Stimulated activated CD8-positive, alpha-beta memory T cell treated with anti-CD3 and anti-CD28 coated beads, Interleukin-15, amount 100 ng/mL, for 24 hours (primary cell): ENCODE measurements around the gene RPL10A.

ENCODE experiments used
- DNase-seq: peaks from one replicate; pipeline ENCODE4 v3.0.0-alpha.2; 2020; ENCODE audit warnings: low read depth

Gene RPL10A

GRCh38 chr6:35476004-35476403 lies 7.8 kb downstream of the RPL10A start:
- no peak for DNase-seq

- no peak for DNase-seq
Observed at GRCh38 chr6:35477028-35477427, 8.8 kb downstream of the RPL10A start.

DNA sequence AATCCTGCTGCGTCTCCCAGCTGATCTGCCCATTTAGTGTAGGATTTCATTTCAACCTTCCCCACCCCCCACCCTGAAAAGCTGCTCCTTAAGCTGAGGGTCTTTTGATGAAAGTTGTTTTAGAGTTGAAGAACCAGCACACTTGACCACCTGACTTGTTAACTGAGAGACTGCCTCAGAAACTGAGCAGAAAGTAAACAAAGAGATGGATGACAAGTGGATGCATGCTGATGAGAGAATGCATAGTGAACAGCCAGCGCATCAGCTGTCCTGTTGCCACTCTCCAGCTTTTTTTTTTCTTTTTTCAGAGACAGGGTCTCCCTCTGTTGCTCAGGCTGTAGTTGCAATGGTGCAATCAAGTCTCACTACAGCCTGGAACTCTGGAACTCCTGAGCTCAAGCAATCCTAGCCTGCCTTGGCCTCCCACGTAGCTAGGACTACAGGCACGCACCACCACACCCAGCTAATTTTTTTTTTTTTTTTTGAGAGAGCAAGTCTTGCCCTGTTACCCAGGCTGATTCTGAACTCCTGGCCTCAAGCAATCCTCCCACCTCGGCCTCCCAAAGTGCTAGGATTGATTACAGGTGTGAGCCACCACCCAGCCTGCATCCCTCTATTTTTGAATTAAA lies 9.5 kb downstream of the RPL10A start:
- DNase-seq = no peak

DNA sequence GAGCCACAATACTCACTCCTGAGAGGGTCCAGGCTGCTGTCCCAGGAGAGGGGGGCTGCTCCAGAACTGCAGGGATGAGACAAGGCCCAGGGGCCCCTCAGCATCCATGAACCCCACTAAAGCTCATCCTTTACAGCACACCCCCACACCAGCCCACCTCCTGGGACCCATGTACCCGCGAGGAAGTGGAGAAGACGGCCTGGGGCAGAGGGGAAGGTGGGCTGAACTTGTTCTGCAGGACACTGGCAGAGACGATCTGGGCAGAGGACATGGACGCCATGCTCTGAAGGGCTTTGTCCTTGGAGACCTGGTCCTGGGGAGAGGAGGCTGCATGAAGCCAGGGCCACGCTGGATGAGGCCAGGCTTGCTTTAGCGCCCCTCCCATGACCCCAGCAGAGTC lies 10.1 kb downstream of the RPL10A start:
- DNase-seq = no peak

DNA sequence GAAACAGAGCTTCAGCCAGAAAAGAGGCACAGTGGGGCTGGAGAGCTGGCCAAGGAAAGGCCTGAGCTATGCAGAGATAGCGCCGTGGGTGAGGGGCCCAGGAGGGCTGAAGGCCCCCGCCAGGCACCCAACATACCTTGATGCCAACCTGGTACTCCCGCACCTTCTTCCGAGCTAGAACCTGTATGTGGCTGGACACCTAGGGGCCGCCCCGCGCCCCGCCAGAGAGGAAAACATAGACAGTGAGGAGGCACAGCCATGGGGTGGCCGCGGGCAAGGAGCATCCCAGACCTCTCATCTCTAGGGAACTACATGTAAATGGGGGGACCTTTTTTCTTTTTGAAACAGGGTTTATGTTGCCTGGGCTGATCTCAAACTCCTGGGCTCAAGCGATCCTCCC lies 12.0 kb downstream of the RPL10A start:
- DNase-seq = no peak

DNA sequence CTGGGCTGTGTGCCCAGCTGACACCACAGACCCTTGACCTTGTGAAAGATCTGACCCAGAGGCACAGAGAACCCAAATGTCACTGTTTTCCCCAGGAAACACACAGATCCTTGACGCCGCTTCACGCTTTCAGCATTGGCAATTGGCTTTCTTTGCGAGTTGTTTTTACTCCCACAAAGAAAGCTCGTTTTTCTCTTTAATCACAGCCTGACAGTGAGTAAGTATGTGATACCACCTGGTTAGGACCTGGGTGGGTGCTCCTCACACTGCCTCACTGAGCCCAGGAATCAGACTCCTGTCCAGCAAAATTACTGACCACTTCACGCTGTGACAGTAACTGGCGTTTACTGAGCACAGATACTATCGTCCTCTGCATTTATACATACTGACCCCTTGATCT lies 13.0 kb downstream of the RPL10A start:
- DNase-seq = no peak

GRCh38 chr6:35483062-35483461 lies 14.9 kb downstream of the RPL10A start:
- no peak for DNase-seq

DNA sequence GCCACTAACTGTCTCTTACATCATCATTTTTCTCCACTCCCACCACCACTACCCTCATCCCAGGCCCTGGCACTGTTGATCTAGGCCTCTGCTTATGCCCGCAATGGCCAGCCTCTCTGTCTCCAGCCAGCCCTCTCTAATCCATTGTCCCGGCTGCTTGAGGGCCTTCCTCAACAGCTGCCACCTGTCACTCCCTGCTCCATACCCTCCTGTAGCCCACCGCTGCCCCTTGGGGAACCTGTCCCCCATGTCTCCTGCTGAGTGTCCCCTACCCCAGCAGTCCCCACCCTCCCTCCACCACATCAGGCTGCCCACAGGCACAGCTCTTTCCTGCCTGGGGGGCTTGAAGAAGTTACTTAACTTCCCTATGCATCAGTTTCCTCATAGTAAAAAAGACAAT lies 15.3 kb downstream of the RPL10A start:
- DNase-seq = no peak

DNA sequence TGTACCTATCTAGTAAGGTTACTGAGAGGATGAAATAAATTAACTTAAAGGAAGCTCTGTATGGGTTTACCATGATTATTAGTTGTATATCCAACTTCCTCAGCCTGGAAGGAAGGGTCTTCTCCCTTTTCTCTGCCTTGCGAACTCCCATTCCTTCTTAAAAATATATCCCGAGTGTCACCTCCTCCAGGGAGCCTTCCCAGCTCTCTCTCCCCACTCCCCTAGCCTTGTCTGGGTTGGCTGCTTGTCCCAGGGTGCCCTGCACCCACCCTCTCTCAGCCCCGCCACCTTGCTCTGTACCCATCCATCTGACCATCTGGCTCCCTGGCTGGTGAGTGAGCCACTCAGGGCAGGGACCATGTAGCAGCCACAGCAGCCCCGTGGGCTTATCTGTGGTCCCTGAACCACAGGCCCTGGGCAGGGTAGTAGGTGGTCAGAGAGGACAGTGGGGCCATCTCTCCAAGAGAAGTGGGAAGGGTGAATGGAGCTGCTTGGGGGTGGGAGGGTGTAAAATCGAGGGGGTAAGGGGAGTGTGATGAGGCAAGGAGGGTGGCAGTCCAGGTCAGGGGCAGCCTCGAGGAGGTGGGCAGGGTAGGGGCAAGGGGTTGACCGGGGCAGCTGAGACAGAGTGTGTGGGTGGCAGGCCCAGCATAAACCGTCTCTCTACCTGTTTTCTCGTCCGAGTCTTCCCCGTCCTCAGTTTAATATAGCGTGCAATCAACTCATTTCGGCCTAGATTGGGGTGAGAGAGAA lies 15.9 kb downstream of the RPL10A start:
- no peak for DNase-seq

DNA sequence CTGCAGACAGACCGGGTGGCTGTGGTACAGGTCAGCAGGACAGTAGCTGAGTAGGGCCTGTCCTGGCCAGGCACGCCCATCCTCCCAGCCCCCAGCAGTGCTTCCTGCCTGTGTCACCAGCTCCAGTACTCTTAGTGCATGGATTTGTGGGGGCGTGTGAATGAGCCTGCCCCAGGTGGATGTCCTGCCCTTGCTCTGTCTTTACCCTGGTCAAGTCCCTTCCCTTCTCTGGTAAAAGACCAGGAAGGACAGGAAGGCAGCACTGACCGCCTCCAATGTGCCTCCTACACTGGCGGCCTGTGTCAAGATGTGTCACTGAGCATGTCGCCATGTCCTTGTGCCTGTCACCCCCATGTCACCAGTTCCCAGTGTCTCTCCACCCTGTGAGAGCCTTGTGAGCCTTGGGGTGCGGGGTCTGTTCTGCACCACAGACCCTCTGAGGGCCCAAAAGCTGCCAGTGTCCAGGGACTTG lies 16.8 kb downstream of the RPL10A start:
- DNase-seq = no peak

- no peak for DNase-seq
Observed at GRCh38 chr6:35485402-35485877, 17.2 kb downstream of the RPL10A start.

DNA sequence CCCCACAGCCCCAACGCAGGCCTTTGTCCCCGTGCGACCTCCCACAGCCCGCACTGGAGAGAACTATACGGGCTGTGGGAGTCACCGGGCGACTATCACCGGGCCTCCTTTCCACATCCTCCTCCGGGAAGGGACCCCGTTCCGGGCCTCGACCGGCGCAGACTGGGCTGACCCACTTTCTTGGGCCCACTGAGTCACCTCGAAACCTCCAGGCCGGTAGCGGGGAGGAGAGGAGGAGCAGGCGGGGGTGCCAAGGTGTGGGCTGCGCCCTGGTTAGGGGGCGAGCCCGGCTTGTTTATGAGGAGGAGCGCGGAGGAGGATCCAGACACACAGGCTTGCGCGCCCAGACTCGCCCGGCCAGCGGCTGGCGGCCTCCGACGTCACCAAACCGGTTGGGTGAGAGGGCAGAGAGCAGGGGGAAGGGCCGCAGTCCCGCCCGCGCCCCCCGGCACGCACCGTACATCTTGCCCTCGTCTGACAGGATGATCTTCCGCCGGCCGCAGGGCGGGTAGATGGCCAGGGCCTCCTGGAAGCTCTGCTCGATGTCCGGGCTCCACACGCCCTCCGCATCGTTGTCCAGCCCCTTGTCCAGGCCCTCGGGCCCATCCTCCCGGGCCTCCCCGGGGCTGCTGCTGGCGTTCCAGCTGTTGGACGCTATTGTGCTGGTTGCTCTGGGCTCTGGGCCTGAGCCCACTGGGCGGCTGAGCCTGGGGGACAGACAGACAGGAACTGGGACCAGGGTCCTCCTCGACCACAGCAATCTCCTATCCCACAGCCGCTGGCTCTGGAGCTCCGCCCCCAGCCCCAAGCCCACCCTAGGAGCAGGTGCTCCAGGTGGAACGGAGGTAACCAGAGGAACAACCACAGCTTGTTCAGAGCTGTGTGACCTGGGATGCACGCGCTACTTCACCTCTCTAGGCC lies 18.1 kb downstream of the RPL10A start:
- no peak for DNase-seq

DNA sequence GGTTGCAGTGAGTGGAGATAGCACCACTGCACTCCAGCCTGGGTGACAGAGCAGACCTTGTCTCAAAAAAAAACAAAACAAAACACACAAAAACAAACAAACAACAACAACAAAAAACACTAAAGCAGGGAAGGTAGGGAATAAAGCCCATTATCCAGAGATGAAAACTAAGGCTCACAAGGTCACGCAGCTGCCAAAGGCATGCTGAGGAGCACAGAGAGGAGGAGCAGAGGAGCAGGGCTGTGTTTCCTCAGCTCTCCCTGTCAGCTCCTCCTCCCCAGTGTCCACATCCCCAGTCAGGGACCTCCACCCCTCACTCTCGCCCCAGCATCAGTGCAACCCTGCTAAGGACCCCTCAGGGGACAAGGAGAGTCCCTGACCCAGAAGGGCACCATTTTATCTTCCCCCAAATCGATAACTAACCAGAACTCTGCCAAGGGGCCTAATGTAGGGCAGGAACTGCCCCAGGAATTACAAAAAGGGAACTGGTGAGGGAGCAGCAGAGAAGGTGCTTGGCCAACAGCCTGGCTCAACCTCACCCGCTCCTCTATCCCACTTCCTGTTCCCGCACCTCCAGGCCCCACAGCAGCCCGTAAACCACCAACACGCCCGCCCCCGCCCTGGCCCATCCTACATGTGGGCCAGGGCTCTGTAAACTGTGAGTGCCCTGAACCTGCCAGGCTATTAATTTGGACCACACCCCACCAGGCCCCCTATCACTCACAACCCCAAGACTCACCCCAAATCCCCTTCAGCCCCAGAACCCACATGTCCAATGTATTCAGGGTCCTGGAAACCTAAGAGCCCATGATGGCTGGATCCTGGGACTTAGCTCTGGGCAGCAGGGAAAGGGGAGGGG lies 19.7 kb downstream of the RPL10A start:
- no peak for DNase-seq

DNA sequence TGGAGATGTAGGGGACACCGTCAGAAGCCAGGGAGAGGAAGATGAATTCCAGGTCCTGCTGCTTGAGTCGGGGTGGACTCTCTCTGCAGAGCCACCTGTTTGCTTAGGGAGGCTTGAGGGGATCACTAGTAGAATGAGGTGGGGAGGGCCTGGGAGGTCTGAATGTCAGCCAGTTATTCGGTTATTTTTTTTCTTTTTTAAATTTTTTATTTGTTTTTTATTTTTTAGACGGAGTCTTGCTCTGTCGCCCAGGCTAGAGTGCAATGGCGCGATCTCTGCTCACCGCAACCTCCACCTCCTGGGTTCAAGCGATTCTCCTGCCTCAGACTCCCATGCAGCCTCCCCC lies 20.3 kb downstream of the RPL10A start:
- DNase-seq = no peak

DNA sequence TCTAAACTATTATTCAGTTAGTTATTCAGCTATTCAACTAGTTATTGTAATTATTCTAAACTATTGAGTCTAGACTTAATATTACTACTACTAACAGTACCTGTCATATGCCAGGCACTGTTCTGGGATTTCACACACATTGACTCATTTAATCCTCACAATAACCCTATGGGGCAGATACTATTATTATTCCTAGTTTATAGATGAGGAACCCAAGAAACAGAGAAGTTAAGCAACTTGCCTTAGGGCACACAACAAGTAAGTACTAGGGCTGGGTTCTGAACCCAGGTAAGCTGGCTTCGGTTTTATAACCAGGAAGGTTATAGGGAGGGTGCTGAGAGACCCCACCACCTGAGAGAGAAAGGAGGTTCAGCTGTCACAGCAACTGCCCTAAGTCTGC lies 20.9 kb downstream of the RPL10A start:
- no peak for DNase-seq

GRCh38 chr6:35489995-35490791 lies 22.0 kb downstream of the RPL10A start:
- no peak for DNase-seq

- DNase-seq = no peak
Observed at GRCh38 chr6:35490821-35491557, 22.8 kb downstream of the RPL10A start.

DNA sequence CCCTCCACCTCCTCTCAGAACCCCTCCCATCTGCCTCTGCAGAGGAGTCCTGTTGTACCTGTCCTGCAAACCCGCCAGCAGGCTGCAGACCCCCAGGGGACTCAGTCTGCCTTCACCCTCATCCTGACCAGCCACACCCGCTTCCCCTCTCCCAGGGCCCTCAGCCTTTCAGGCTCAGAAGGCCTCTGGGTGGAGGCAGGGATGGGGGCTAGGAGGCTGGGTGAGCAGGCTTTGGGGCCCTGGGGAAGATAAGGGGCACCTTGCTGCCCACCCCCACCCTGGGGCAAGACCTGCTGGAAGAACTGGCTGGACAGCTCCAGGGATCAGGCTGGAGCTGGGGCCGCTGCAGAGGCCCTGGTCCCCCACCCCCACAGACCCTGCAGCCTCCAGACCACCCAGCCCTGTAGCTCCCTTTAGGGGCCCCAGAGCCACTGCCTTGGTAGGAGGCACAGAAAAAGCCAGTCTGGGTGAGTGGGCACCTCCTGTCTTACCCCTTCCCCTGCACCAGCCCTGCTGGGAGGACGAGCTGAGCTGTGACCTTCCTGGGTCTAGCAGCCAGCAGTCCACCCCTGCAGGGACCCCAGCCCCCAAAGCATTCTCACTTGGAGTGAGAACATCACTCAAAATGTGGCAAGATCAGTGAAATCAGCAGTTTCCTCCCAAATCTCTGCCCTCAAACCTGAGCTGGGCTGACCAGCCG lies 23.5 kb downstream of the RPL10A start:
- DNase-seq = no peak

DNA sequence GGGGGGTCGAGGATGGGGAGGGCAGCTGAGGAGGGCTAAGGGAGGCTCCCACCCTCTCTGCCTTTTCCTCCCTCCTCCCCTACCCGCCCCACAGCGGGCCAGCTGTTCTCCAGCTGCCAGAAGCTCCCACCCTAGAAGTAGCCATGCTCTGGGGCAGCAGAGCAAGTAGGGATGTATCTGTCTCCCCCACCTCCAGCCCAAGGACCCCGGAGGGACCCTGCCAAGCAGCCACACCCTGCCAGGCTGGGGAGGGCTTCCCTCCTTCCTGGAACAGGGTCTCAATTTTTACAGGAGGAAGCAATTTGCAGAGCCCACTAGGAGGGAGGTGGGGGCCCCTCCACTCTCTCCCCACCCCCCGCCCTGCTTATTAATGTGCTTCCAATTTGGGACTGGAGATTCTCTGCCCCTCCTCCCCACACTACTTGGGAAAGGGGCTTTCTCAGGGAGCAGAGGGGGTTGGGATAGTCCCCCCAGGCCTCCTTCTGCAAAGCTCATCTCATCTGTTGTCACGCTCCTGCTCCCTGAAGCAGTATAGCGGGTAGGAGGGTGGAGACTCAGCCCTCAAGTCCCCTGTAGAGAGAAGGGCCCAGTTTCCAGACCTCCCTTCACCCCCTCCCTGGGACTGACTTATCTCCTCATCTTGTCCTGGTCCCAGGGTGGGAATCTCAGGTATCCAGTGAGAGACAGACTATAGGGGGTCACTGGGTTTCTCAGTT lies 24.2 kb downstream of the RPL10A start:
- DNase-seq = no peak
